KMS-11 (cell line): ENCODE results near the gene PIK3R1.

ENCODE experiments used
- H2AFZ ChIP-seq: fragments of 200-600 bp; sonication (generic); 2 replicates; pipeline ENCODE4 v1.6.1; 2016; ENCODE audit warnings: antibody characterized with exemption, mixed run types, low read depth
- H3K27ac ChIP-seq: fragments of 200-600 bp; sonication (generic); 2 replicates; pipeline ENCODE4 v1.6.1; 2016; ENCODE audit warnings: mild to moderate bottlenecking, mixed run types
- H3K27me3 ChIP-seq: fragments of 200-600 bp; sonication (generic); 2 replicates; pipeline ENCODE4 v1.6.1; 2017; ENCODE audit warnings: mild to moderate bottlenecking, low read depth, mixed run types, moderate library complexity; ENCODE audit not compliant: insufficient read depth
- H3K36me3 ChIP-seq: fragments of 200-600 bp; sonication (generic); 2 replicates; pipeline ENCODE4 v1.6.1; 2017; ENCODE audit warnings: mild to moderate bottlenecking, mixed run types; ENCODE audit not compliant: insufficient read depth
- H3K4me1 ChIP-seq: fragments of 200-600 bp; sonication (generic); 2 replicates; pipeline ENCODE4 v1.6.1; 2016; ENCODE audit warnings: mild to moderate bottlenecking, low read depth, mixed run types; ENCODE audit not compliant: poor library complexity, severe bottlenecking
- H3K4me2 ChIP-seq: fragments of 200-600 bp; sonication (generic); 2 replicates; pipeline ENCODE4 v1.7.0; 2016; ENCODE audit warnings: mild to moderate bottlenecking, mixed run types
- H3K4me3 ChIP-seq: fragments of 200-600 bp; sonication (generic); IDR thresholded peaks from 2 replicates; pipeline ENCODE4 v1.6.1; 2017; ENCODE audit warnings: low read depth, low read length, mixed read lengths; ENCODE audit not compliant: insufficient read depth
- H3K79me2 ChIP-seq: fragments of 200-600 bp; sonication (generic); 2 replicates; pipeline ENCODE4 v1.6.1; 2016; ENCODE audit warnings: low read depth, mixed run types; ENCODE audit not compliant: insufficient read depth
- H3K9ac ChIP-seq: fragments of 200-600 bp; sonication (generic); 2 replicates; pipeline ENCODE4 v1.6.1; 2016; ENCODE audit warnings: mild to moderate bottlenecking, mixed run types
- H4K20me1 ChIP-seq: fragments of 200-600 bp; sonication (generic); 2 replicates; pipeline ENCODE4 v1.6.1; 2016; ENCODE audit warnings: mild to moderate bottlenecking, mixed run types; ENCODE audit not compliant: insufficient read depth
- TF ChIP-seq, protein P1 (sequence below): fragments of 200-600 bp; sonication (generic); conservative IDR thresholded peaks from 2 replicates; pipeline ENCODE4 v1.6.1; 2017; ENCODE audit warnings: low read depth, mild to moderate bottlenecking, antibody characterized with exemption, low read length, moderate library complexity, mixed read lengths

Gene PIK3R1

DNA sequence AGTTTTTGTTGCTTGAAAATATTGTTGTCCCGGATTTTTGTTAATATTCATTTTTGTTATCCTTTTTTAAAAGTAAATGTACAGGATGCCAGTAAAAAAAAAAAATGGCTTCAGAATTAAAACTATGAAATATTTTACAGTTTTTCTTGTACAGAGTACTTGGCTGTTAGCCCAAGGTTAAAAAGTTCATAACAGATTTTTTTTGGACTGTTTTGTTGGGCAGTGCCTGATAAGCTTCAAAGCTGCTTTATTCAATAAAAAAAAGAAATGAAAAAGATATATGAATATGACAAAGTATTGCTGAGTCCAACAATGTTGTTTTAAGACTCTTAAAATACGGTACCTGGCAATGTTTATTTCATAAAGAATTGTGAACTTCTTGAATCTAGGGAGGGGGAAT is 82.9 kb downstream of the PIK3R1 start:
- no peak overlapping the region for H2AFZ ChIP-seq
- H3K4me1 ChIP-seq: no peaks in the 10 kb centered on the region
- no peak overlapping the region for H3K9ac ChIP-seq
- no peaks in the 10 kb centered on the region for H3K27me3 ChIP-seq
- no peak overlapping the region for H3K4me2 ChIP-seq
- peaks cover 7% of the 10 kb centered on the region; the same call in 1 of the 2 replicates for H3K36me3 ChIP-seq
- no peak overlapping the region for H3K27ac ChIP-seq
- H4K20me1 ChIP-seq: no peaks in the 10 kb centered on the region
- TF ChIP-seq, protein P1, sequence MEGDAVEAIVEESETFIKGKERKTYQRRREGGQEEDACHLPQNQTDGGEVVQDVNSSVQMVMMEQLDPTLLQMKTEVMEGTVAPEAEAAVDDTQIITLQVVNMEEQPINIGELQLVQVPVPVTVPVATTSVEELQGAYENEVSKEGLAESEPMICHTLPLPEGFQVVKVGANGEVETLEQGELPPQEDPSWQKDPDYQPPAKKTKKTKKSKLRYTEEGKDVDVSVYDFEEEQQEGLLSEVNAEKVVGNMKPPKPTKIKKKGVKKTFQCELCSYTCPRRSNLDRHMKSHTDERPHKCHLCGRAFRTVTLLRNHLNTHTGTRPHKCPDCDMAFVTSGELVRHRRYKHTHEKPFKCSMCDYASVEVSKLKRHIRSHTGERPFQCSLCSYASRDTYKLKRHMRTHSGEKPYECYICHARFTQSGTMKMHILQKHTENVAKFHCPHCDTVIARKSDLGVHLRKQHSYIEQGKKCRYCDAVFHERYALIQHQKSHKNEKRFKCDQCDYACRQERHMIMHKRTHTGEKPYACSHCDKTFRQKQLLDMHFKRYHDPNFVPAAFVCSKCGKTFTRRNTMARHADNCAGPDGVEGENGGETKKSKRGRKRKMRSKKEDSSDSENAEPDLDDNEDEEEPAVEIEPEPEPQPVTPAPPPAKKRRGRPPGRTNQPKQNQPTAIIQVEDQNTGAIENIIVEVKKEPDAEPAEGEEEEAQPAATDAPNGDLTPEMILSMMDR: no peak
- H3K79me2 ChIP-seq: no peaks in the 10 kb centered on the region
- H3K4me3 ChIP-seq: no peak overlapping the region

DNA sequence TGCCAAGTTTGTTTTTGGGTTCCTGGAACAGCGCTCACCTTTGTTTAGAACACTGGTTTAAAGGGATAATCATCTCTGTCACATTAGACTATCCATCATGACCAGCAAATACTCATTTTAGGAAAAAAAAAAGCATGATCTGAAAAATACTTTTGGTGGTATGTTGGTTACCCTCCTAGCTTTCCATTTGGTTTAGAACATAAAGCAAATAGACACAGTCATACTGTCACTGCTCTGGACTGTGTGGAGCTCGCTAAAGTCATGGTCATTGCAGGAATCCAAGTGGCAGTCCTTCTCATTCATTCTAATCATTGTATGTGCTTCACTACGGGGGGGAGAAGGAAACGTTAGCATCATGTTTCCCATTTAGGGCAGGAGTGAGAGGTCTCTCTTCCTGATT is 83.5 kb downstream of the PIK3R1 start:
- no peak overlapping the region for H3K4me2 ChIP-seq
- H3K36me3 ChIP-seq: peaks cover 6% of the 10 kb centered on the region; the same call in 1 of the 2 replicates
- no peaks in the 10 kb centered on the region for H3K27me3 ChIP-seq
- H3K9ac ChIP-seq: no peak overlapping the region
- H3K79me2 ChIP-seq: no peaks in the 10 kb centered on the region
- no peaks in the 10 kb centered on the region for H4K20me1 ChIP-seq
- no peak overlapping the region for H3K27ac ChIP-seq
- H2AFZ ChIP-seq: no peak overlapping the region
- TF ChIP-seq, protein P1: no peak
- H3K4me1 ChIP-seq: no peaks in the 10 kb centered on the region
- H3K4me3 ChIP-seq: no peak overlapping the region

DNA sequence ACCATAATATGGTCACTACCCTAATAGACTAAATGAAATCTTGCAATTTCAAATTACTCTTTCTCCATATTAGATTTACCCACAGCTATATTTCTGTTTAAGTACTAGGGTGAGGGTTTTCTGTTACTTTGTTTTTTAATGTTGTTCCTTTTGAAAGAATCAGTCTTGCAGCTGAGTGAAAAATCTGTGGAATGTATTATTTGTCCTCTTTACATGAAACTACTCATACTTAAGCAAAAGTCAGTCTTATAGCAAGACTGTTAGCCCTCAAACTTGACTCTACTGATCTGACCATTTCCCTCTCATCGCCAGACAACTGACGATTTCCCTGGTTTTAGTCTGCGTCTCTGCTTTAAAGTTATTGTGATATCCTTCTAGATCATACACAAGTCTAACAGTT is 84.0 kb downstream of the PIK3R1 start:
- H3K27me3 ChIP-seq: no peaks in the 10 kb centered on the region
- TF ChIP-seq, protein P1: no peak

DNA sequence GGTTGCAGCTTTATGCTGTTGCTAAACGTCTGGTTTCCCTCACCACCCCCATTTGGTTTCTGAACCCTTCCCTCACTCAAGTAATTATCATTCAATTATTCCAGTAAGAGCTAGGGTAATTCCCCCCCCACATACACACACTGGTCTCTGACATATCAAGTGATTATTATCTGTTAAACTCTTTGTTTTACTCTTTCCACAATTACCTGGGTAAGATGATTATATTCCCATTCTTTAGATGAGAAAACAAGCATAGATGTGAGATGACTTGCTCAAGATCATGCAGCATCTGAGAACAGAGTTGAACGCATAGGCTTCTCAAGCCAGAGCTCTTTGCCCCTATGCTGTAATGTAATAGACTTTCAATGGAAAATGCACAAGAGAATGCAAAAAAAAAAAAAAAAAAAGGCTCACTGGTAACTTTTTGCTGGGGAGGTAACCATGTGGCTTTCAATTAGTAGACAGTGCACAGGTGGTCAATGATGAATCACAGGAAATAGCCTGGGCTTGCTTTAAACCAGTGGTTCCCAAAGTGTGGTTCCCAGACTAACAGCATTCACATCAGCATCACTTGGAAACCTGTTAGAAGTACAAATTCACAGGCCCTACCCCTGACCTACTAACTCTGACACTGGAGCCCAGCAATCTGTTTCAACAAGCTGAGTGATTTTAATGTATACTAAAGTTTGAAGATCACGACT is 87.6 kb downstream of the PIK3R1 start:
- no peaks in the 10 kb centered on the region for H3K36me3 ChIP-seq
- H4K20me1 ChIP-seq: no peaks in the 10 kb centered on the region
- H3K27me3 ChIP-seq: no peaks in the 10 kb centered on the region
- H3K79me2 ChIP-seq: no peaks in the 10 kb centered on the region
- no peak overlapping the region for H3K4me3 ChIP-seq
- H3K4me2 ChIP-seq: no peak overlapping the region
- TF ChIP-seq, protein P1: no peak
- H3K9ac ChIP-seq: no peak overlapping the region
- H2AFZ ChIP-seq: no peak overlapping the region
- no peak overlapping the region for H3K27ac ChIP-seq
- H3K4me1 ChIP-seq: no peaks in the 10 kb centered on the region

More for the DNA sequence above, 84.0 kb downstream of the PIK3R1 start:
- H3K9ac ChIP-seq: no peak overlapping the region
- no peak overlapping the region for H3K27ac ChIP-seq
- H3K4me3 ChIP-seq: no peak overlapping the region
- H3K36me3 ChIP-seq: peaks cover 6% of the 10 kb centered on the region; the same call in 1 of the 2 replicates
- no peak overlapping the region for H2AFZ ChIP-seq
- no peak overlapping the region for H3K4me2 ChIP-seq
- H3K79me2 ChIP-seq: no peaks in the 10 kb centered on the region
- no peaks in the 10 kb centered on the region for H4K20me1 ChIP-seq
- H3K4me1 ChIP-seq: no peaks in the 10 kb centered on the region
